LNCAP (cell line): ENCODE data around the gene PITRM1.

Experiments used
- CTCF ChIP-seq: fragments of 450-650 bp; IDR thresholded peaks from 2 replicates; pipeline ENCODE4 v1.5.1; 2017; ENCODE audit warnings: mild to moderate bottlenecking

The PITRM1 gene

GRCh38 chr10:3213208-3213607 lies 40.6 kb upstream of the PITRM1 start:
- TF ChIP-seq CTCF = no peak

- no peak for TF ChIP-seq CTCF
Observed at GRCh38 chr10:3210251-3210877, 37.8 kb upstream of the PITRM1 start.

GRCh38 chr10:3208481-3209406 lies 36.2 kb upstream of the PITRM1 start:
- TF ChIP-seq CTCF = no peak

- TF ChIP-seq CTCF = no peak
Observed at GRCh38 chr10:3207351-3207750, 34.8 kb upstream of the PITRM1 start.

GRCh38 chr10:3206511-3207157 lies 34.1 kb upstream of the PITRM1 start:
- no peak for TF ChIP-seq CTCF

GRCh38 chr10:3203972-3204371 lies 31.4 kb upstream of the PITRM1 start:
- no peak for TF ChIP-seq CTCF

GRCh38 chr10:3203016-3203811 lies 30.6 kb upstream of the PITRM1 start:
- no peak for TF ChIP-seq CTCF
